Naive B cell (primary cell): ENCODE data around the gene PSMB7. TPM values are rescaled to one million over a fixed set of nuclear protein-coding genes. Genes with fewer than 3 reads are reported as not detected.

Experiments used
- ATAC-seq, 2 donors: fragments of 150-1000 bp; cut with Tn5 transposase; 2 replicates each; pipeline ENCODE4 v1.10.0; 2021; ENCODE audit warnings: low read depth in 2 of 2, mild to moderate bottlenecking in 2 of 2, moderate library complexity in 2 of 2
- DNase-seq: peaks from one replicate; pipeline ENCODE4 v3.0.0; 2022
- H3K27ac Mint-ChIP-seq, 6 donors: one replicate each; pipeline ENCODE4 v1.8.0; 2020 to 2022; ENCODE audit warnings: mild to moderate bottlenecking in 6 of 6, mixed read lengths in 6 of 6, moderate library complexity in 5 of 6, inconsistent platforms in 2 of 6
- H3K27me3 Mint-ChIP-seq, 3 donors: one replicate each; pipeline ENCODE4 v1.8.0; 2021 to 2022; ENCODE audit warnings: mixed read lengths in 3 of 3, mild to moderate bottlenecking in 1 of 3
- H3K36me3 Mint-ChIP-seq, 2 donors: one replicate each; pipeline ENCODE4 v1.8.0; 2020 to 2022; ENCODE audit warnings: mixed read lengths in 2 of 2, inconsistent platforms in 1 of 2, mild to moderate bottlenecking in 1 of 2
- H3K4me1 Mint-ChIP-seq, 3 donors: one replicate each; pipeline ENCODE4 v1.8.0; 2020 to 2022; ENCODE audit warnings: mixed read lengths in 3 of 3, inconsistent platforms in 1 of 3, mild to moderate bottlenecking in 1 of 3, moderate library complexity in 1 of 3
- H3K4me3 Mint-ChIP-seq, 8 donors: one replicate each; pipeline ENCODE4 v1.8.0; 2020 to 2022; ENCODE audit warnings: mild to moderate bottlenecking in 8 of 8, mixed read lengths in 8 of 8, moderate library complexity in 8 of 8, inconsistent platforms in 2 of 8
- H3K9me3 Mint-ChIP-seq, 7 donors: one replicate each; pipeline ENCODE4 v1.8.0; 2020 to 2022; ENCODE audit warnings: mixed read lengths in 7 of 7, mild to moderate bottlenecking in 5 of 7, inconsistent platforms in 2 of 7, moderate library complexity in 1 of 7
- polyA plus RNA-seq, 6 donors: library from polyadenylated mRNA; unstranded; fragments of 300-500 nt; fragmentation: Illumina TruSeq; gene quantifications; one replicate each; pipeline ENCODE4 v1.2.3, GENCODE V29; 2021; ENCODE audit warnings: low read depth in 6 of 6

Gene PSMB7
- polyA plus RNA-seq, 6 donors from 2014 or later = 161 to 213 (median 179) TPM

DNA sequence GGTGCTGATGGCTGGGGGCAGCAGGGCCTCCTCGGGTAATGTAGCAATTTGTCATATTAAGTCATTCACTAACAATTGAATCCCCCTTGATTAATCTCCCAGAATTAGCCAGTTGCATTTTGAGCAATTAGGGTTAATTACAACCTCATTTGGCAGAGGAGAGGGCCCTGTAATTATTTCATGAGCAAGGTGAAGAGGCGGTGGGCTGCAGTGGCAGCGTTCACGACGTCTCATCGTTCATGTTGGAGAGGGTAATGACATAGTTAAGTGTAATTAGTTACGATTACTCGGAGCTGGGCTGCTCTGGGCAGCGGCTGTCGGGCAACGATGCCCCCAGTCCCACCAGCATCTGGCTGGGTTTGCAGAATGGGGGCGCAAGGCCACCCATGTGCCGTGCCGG lies 111.5 kb downstream of the PSMB7 start:
- DNase-seq (no peak), ATAC-seq (no peak)
- Mint-ChIP-seq H3K27ac (no peak overlapping the region), H3K27me3 (no peaks in the 10 kb centered on the region), H3K9me3 (no peaks in the 10 kb centered on the region), H3K4me1 (peaks cover 20 to 25% (median 24%) of the 10 kb centered on the region in 3 donors), H3K36me3 (peaks cover 0 to 6% of the 10 kb centered on the region in 2 donors), H3K4me3 (no peak overlapping the region)

Other genes starting within 250 kb of the PSMB7 start
- 10 to 100 TPM in 2 of 6 donors, 1 to 10 TPM in 4; 4.5 to 15.2 (median 8.0) TPM for gene NEK6, start 157.5 kb downstream of the PSMB7 start, polyA plus RNA-seq
- gene ADGRD2, start 35.0 kb upstream of the PSMB7 start, polyA plus RNA-seq = not detected
- not detected for gene NR5A1, start 92.0 kb upstream of the PSMB7 start, polyA plus RNA-seq